GM23338 (cell line): ENCODE measurements around the gene SLC34A3.

Source experiments
- CREB1 ChIP-seq: fragments of 250-450 bp; sonication (Bioruptor Pico); IDR thresholded peaks from 2 replicates; pipeline ENCODE4 v1.5.0; 2020; ENCODE audit warnings: low read depth, mild to moderate bottlenecking, moderate library complexity
- EZH2 ChIP-seq: fragments of 200-600 bp; sonication (generic); IDR thresholded peaks from one replicate; pipeline ENCODE4 v1.8.0; 2017; ENCODE audit warnings: antibody characterized with exemption, mild to moderate bottlenecking, low read depth; ENCODE audit not compliant: unreplicated experiment
- EZH2phosphoT487 ChIP-seq: fragments of 200-600 bp; sonication (generic); IDR thresholded peaks from one replicate; pipeline ENCODE4 v1.8.1; 2018; ENCODE audit warnings: antibody characterized with exemption; ENCODE audit not compliant: unreplicated experiment
- NANOG ChIP-seq: IDR thresholded peaks from 2 replicates; pipeline ENCODE4 v1.6.1; 2016; ENCODE audit warnings: antibody characterized with exemption, borderline replicate concordance
- POLR2AphosphoS5 ChIP-seq: IDR thresholded peaks from 2 replicates; pipeline ENCODE4 v1.6.1; 2016; ENCODE audit warnings: antibody characterized with exemption, low read depth
- TF ChIP-seq, protein P1 (sequence below), 2 experiments: fragments of 200-600 bp in 1 of 2; sonication (generic) in 1 of 2; conservative IDR thresholded peaks; 2 replicates each; pipeline versions ENCODE4 v1.5.1 to v1.6.1; 2016 to 2017; ENCODE audit warnings: antibody characterized with exemption in 2 of 2, low read depth in 2 of 2, mild to moderate bottlenecking in 2 of 2, moderate library complexity in 1 of 2
- TF ChIP-seq, protein P2 (sequence below): IDR thresholded peaks from one replicate; pipeline ENCODE4 v1.6.1; 2018; ENCODE audit warnings: antibody characterized with exemption; ENCODE audit not compliant: unreplicated experiment

DNA sequence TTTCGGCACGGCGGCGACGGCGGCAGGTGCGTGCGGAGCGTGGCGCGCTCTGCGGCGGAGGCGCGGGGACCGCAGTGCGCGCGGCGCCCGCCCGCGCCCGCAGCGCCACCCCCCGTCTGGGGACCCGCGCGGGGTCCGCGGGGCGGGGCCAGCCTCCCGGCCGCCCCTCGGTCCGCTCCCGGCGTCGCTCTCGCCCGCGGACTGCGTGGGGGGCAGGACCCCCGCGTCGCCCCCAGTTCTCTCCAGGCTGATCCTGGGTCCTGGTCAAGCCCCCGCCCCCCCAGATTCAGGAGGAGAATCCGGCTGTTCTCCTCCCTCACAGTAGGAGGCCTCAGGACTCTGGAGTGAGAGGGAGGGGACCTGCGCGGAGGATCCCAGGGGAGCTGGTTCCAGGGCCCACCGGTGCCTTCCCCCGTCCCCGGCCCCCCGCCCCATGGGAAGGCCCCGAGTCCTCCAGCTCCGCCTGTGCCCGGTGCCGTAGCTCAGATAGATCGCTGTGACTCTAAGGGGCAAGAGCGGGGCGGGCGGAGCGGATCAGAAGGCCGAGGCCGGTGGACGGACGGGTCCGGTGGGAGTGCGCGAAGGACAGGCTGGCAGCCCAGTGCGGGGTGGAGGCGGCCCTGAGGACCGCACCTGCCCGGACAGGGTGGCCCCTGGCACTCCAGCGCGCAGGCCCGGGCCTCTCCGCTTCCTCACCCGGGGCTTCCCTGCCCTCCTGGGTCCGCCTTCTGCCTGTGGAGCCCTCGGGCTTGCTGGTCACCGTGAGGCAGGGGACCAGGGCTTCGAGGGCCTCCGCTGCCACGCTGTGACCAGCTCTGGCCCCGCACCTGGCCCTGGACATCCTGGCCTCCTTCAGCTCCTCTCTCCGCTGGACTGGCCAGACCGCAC lies 8.3 kb upstream of the SLC34A3 start, which contains the start of gene RNF208:
- no peak; the same call in 1 of the 2 replicates for TF ChIP-seq POLR2AphosphoS5
- TF ChIP-seq, protein P1, sequence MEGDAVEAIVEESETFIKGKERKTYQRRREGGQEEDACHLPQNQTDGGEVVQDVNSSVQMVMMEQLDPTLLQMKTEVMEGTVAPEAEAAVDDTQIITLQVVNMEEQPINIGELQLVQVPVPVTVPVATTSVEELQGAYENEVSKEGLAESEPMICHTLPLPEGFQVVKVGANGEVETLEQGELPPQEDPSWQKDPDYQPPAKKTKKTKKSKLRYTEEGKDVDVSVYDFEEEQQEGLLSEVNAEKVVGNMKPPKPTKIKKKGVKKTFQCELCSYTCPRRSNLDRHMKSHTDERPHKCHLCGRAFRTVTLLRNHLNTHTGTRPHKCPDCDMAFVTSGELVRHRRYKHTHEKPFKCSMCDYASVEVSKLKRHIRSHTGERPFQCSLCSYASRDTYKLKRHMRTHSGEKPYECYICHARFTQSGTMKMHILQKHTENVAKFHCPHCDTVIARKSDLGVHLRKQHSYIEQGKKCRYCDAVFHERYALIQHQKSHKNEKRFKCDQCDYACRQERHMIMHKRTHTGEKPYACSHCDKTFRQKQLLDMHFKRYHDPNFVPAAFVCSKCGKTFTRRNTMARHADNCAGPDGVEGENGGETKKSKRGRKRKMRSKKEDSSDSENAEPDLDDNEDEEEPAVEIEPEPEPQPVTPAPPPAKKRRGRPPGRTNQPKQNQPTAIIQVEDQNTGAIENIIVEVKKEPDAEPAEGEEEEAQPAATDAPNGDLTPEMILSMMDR (conservative IDR thresholded peaks at IDR 0.05; ENCODE audit: low read depth in 2 of 2), result no peak
- TF ChIP-seq, protein P2, sequence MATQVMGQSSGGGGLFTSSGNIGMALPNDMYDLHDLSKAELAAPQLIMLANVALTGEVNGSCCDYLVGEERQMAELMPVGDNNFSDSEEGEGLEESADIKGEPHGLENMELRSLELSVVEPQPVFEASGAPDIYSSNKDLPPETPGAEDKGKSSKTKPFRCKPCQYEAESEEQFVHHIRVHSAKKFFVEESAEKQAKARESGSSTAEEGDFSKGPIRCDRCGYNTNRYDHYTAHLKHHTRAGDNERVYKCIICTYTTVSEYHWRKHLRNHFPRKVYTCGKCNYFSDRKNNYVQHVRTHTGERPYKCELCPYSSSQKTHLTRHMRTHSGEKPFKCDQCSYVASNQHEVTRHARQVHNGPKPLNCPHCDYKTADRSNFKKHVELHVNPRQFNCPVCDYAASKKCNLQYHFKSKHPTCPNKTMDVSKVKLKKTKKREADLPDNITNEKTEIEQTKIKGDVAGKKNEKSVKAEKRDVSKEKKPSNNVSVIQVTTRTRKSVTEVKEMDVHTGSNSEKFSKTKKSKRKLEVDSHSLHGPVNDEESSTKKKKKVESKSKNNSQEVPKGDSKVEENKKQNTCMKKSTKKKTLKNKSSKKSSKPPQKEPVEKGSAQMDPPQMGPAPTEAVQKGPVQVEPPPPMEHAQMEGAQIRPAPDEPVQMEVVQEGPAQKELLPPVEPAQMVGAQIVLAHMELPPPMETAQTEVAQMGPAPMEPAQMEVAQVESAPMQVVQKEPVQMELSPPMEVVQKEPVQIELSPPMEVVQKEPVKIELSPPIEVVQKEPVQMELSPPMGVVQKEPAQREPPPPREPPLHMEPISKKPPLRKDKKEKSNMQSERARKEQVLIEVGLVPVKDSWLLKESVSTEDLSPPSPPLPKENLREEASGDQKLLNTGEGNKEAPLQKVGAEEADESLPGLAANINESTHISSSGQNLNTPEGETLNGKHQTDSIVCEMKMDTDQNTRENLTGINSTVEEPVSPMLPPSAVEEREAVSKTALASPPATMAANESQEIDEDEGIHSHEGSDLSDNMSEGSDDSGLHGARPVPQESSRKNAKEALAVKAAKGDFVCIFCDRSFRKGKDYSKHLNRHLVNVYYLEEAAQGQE, result no peak
- no peak for TF ChIP-seq EZH2phosphoT487
- TF ChIP-seq EZH2, result no peak
- TF ChIP-seq CREB1, result no peak
- TF ChIP-seq NANOG, result no peak
